ENCODE data around the gene CTDP1. TPM values are rescaled to one million over a fixed set of nuclear protein-coding genes. Genes with fewer than 3 reads are reported as not detected.

CTDP1 gene
- total RNA-seq, 1 donor from 2014 or later = 25.2 TPM

DNA sequence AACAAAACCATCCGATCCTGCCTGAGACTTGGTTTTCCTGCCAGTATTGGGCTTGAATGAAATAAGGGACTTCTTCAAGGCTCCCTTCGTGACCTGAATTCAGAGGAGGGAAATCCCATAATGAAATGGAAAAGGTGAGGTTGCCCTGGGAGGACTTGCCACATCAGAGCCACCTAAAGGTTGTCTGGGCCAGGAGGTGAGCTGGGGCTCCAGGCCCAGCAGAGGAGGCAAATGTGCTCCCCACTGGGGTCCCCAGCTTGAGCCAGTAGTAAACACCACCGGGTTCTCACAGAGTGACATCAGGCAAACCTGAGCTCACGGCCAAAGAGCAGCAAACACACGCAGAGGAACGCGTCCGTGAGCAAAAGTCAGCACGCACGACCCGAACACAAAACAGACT lies 28.6 kb upstream of the CTDP1 start:
- H3K27ac ChIP-seq = no peak overlapping the region
- TF ChIP-seq, protein P1, sequence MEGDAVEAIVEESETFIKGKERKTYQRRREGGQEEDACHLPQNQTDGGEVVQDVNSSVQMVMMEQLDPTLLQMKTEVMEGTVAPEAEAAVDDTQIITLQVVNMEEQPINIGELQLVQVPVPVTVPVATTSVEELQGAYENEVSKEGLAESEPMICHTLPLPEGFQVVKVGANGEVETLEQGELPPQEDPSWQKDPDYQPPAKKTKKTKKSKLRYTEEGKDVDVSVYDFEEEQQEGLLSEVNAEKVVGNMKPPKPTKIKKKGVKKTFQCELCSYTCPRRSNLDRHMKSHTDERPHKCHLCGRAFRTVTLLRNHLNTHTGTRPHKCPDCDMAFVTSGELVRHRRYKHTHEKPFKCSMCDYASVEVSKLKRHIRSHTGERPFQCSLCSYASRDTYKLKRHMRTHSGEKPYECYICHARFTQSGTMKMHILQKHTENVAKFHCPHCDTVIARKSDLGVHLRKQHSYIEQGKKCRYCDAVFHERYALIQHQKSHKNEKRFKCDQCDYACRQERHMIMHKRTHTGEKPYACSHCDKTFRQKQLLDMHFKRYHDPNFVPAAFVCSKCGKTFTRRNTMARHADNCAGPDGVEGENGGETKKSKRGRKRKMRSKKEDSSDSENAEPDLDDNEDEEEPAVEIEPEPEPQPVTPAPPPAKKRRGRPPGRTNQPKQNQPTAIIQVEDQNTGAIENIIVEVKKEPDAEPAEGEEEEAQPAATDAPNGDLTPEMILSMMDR (IDR thresholded peaks at IDR 0.05) = no peak
- intact Hi-C loops (cut with DNase I) = no loop called here

DNA sequence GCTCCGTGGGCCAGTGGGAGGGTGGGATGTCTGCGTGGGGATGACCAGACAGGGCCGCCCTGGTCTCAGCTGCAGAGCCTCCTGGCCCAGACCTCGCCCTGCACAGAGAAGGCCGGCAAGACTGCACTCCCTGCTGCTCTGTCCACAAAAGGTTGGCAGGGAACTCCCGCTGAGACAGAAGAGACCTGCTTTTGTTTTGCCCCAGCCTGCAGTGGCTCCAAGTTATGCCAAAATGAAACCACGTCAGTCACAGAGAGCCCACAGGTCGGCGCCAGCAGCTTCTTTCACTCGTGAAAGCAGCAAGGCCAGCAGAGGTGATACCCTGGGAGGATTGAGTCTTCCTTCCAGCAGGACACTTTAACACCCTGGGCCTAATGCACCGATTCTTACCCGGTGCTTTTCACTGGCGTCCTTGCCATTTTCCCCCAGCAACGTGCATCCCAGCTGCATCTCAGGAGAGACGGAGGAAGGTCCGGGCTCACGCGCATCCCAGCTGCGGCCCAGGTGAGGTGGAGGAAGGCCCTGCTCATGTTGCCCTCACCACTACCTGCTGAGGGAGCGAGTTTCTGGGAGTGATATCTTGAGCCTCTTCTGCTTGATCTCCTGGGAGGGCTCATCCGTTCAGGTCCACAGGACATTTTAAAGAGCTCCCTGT lies 22.1 kb upstream of the CTDP1 start:
- intact Hi-C loops (cut with DNase I) = no loop called here
- H3K27ac ChIP-seq = no peak overlapping the region
- no peaks in the 10 kb centered on the region for H3K36me3 ChIP-seq
- peaks cover 3% of the 10 kb centered on the region for H3K9me3 ChIP-seq
- H3K4me3 ChIP-seq = no peak overlapping the region
- H3K4me1 ChIP-seq = no peaks in the 10 kb centered on the region
- DNase-seq (no peak), ATAC-seq (peak in 1 of 2 donors; percentile 25)
- TF ChIP-seq, protein P1 (IDR thresholded peaks at IDR 0.05) = no peak
- no peaks in the 10 kb centered on the region for H3K27me3 ChIP-seq (ENCODE audit: low read depth)

More for the DNA sequence above, 28.6 kb upstream of the CTDP1 start:
- Histone ChIP-seq H3K27me3 (ENCODE audit: low read depth) (no peaks in the 10 kb centered on the region), H3K4me1 (no peaks in the 10 kb centered on the region), H3K36me3 (no peaks in the 10 kb centered on the region), H3K9me3 (peaks cover 2% of the 10 kb centered on the region), H3K4me3 (no peak overlapping the region)
- no peak for DNase-seq
- no peak for ATAC-seq

DNA sequence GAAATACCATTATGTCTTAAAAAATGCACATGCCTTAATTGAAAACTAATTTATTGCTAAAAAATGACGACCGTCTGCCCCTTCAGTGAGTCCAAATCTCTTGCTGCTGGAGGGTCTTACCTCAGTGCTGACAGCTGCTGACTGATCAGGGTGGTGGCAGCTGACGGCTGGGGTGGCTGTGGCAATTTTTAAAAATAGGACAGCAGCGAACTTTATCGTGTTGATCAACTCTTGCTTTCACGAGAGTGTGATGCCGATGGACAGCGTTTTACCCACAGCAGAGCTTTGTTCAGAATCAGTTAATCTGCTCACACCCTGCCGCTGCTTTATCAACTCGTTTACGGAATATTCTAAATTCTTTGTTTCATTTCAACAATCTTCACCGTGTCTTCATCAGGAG lies 21.2 kb upstream of the CTDP1 start:
- no peak for DNase-seq
- Histone ChIP-seq H3K36me3 (no peaks in the 10 kb centered on the region), H3K27me3 (ENCODE audit: low read depth) (no peaks in the 10 kb centered on the region), H3K9me3 (peaks cover 3% of the 10 kb centered on the region), H3K4me1 (no peaks in the 10 kb centered on the region), H3K4me3 (no peak overlapping the region), H3K27ac (no peak overlapping the region)
- intact Hi-C loops (cut with DNase I) = no loop called here
- TF ChIP-seq, protein P1 (IDR thresholded peaks at IDR 0.05) = no peak
- ATAC-seq = no peak

DNA sequence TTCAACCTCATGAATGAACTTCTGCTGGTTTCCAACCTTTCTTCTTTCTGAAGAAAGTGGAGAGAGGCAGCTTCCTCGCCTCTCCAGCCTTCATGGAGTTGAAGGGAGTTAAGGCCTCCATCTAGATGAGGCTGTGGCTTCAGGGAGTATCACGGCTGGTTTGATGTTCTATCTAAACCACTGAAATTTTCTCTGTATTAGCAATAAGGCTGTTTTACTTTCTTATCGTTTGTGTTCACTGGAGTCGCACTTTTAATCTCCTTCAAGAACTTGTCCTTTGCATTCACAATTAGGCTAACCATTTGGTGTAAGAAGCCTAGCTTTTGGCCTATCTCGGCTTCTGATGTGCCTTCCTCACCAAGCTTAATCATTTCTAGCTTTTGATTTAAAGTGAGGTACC lies 19.9 kb upstream of the CTDP1 start:
- Histone ChIP-seq H3K36me3 (no peaks in the 10 kb centered on the region), H3K27ac (no peak overlapping the region), H3K4me1 (no peaks in the 10 kb centered on the region), H3K4me3 (no peak overlapping the region), H3K9me3 (peaks cover 3% of the 10 kb centered on the region), H3K27me3 (ENCODE audit: low read depth) (peaks cover 3% of the 10 kb centered on the region)
- DNase-seq (no peak), ATAC-seq (no peak)
- intact Hi-C loops (cut with DNase I) = no loop called here
- TF ChIP-seq, protein P1 (IDR thresholded peaks at IDR 0.05) = no peak

DNA sequence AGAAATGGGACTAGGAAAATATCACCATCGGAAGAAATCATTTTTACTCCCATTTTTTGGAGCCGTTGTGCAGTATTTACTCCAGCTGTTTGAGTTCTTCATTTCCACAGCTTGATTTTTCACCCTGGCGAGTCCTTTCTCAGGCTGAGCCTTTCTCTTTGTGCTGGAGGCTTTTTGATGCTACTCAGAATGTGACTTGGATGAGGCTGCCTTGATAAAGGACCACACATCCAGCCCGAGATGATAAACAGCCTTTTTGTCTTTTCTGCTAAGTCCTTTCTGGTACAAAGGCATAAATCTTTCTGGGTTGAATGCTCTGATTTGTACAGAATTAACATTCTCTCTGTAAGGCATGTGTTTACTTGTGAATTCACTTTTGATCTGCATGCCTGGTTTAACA lies 17.6 kb upstream of the CTDP1 start:
- Histone ChIP-seq H3K9me3 (no peaks in the 10 kb centered on the region), H3K4me3 (no peak overlapping the region), H3K27me3 (ENCODE audit: low read depth) (peaks cover 4% of the 10 kb centered on the region), H3K4me1 (no peaks in the 10 kb centered on the region), H3K27ac (no peak overlapping the region), H3K36me3 (no peaks in the 10 kb centered on the region)
- TF ChIP-seq, protein P1 (IDR thresholded peaks at IDR 0.05) = no peak
- DNase-seq (no peak), ATAC-seq (no peak)
- intact Hi-C loops (cut with DNase I) = no loop called here
